Mesenchymal stem cell (in vitro differentiated cells and primary cell): Measurements from ENCODE around the gene CRYBG1.

Experiments used
- DNase-seq: peaks from one replicate; pipeline ENCODE4 v3.0.0-alpha.2; 2013
- H2AFZ ChIP-seq: one replicate; pipeline ENCODE4 v1.6.1; 2013; ENCODE audit warnings: low read depth, mild to moderate bottlenecking, control low read depth, inconsistent platforms, low read length, moderate library complexity
- H2AK5ac ChIP-seq: 2 replicates; pipeline ENCODE4 v1.6.1; 2013; ENCODE audit warnings: low read length, moderate library complexity, mild to moderate bottlenecking, inconsistent platforms; ENCODE audit not compliant: severe bottlenecking
- H2BK120ac ChIP-seq: one replicate; pipeline ENCODE4 v1.6.1; 2013; ENCODE audit warnings: low read depth, mild to moderate bottlenecking, inconsistent platforms, low read length, moderate library complexity
- H2BK12ac ChIP-seq, 2 experiments: one replicate each; pipeline ENCODE4 v1.6.1; 2013; ENCODE audit warnings: inconsistent platforms in 2 of 2, low read length in 2 of 2, mild to moderate bottlenecking in 2 of 2, moderate library complexity in 2 of 2, control low read depth in 1 of 2
- H2BK15ac ChIP-seq: one replicate; pipeline ENCODE4 v1.6.1; 2013; ENCODE audit warnings: mild to moderate bottlenecking, low read depth, inconsistent platforms; ENCODE audit not compliant: poor library complexity, severe bottlenecking
- H2BK5ac ChIP-seq: 2 replicates; pipeline ENCODE4 v1.6.1; 2013; ENCODE audit warnings: low read depth, mild to moderate bottlenecking, low read length, control low read depth, inconsistent platforms; ENCODE audit not compliant: poor library complexity, severe bottlenecking
- H3K14ac ChIP-seq, 2 experiments: one replicate each; pipeline ENCODE4 v1.6.1; 2013; ENCODE audit warnings: inconsistent platforms in 2 of 2, low read length in 2 of 2, control low read depth in 1 of 2, mild to moderate bottlenecking in 1 of 2, moderate library complexity in 1 of 2
- H3K18ac ChIP-seq, 2 experiments: one replicate each; pipeline ENCODE4 v1.6.1; 2013; ENCODE audit warnings: inconsistent platforms in 2 of 2, low read length in 2 of 2, control low read depth in 1 of 2, low read depth in 1 of 2, mild to moderate bottlenecking in 1 of 2
- H3K23ac ChIP-seq, 2 experiments: one replicate each; pipeline ENCODE4 v1.6.1; 2013; ENCODE audit warnings: inconsistent platforms in 2 of 2, low read length in 2 of 2, mild to moderate bottlenecking in 2 of 2, moderate library complexity in 2 of 2, control low read depth in 1 of 2
- H3K27ac ChIP-seq: 2 replicates; pipeline ENCODE4 v1.5.1; 2013; ENCODE audit warnings: mild to moderate bottlenecking, moderate library complexity, low read length, control low read depth, inconsistent platforms; ENCODE audit not compliant: poor library complexity, severe bottlenecking
- H3K27me3 ChIP-seq, 2 experiments: 2 replicates each; pipeline versions ENCODE4 v1.6.1 to v1.7.0; 2013; ENCODE audit warnings: low read length in 2 of 2, mild to moderate bottlenecking in 2 of 2, moderate library complexity in 2 of 2, control low read depth in 1 of 2, inconsistent platforms in 1 of 2; ENCODE audit not compliant: control insufficient read depth in 1 of 2, insufficient read depth in 1 of 2
- H3K36me3 ChIP-seq, 2 experiments: 2 replicates each; pipeline versions ENCODE4 v1.6.1 to v1.7.0; 2013; ENCODE audit warnings: low read length in 2 of 2, control low read depth in 1 of 2, inconsistent platforms in 1 of 2, low read depth in 1 of 2, mild to moderate bottlenecking in 1 of 2; ENCODE audit not compliant: insufficient read depth in 2 of 2, control insufficient read depth in 1 of 2
- H3K4ac ChIP-seq, 2 experiments: one replicate each; pipeline ENCODE4 v1.6.1; 2013; ENCODE audit warnings: inconsistent platforms in 2 of 2, low read length in 2 of 2, mild to moderate bottlenecking in 2 of 2, moderate library complexity in 2 of 2, control low read depth in 1 of 2, low read depth in 1 of 2
- H3K4me1 ChIP-seq: 2 replicates; pipeline ENCODE4 v1.6.1; 2013; ENCODE audit warnings: low read depth, low read length, control low read depth; ENCODE audit not compliant: control insufficient read depth, insufficient read depth
- H3K4me2 ChIP-seq: 2 replicates; pipeline ENCODE4 v1.6.1; 2013; ENCODE audit warnings: low read length, mild to moderate bottlenecking, inconsistent platforms; ENCODE audit not compliant: poor library complexity, severe bottlenecking
- H3K4me3 ChIP-seq, 2 experiments: 2 replicates each; pipeline versions ENCODE4 v1.5.1 to v1.7.0; 2013; ENCODE audit warnings: low read length in 2 of 2, mild to moderate bottlenecking in 2 of 2, control low read depth in 1 of 2, low read depth in 1 of 2; ENCODE audit not compliant: insufficient read depth in 1 of 2
- H3K79me1 ChIP-seq: replicated peaks from 2 replicates; pipeline ENCODE4 v1.6.1; 2013; ENCODE audit warnings: mild to moderate bottlenecking, control low read depth, low read length, inconsistent platforms; ENCODE audit not compliant: poor library complexity, severe bottlenecking
- H3K9ac ChIP-seq: 2 replicates; pipeline ENCODE4 v1.7.0; 2013; ENCODE audit warnings: mild to moderate bottlenecking, low read length, moderate library complexity
- H3K9me3 ChIP-seq: 2 replicates; pipeline ENCODE4 v1.7.0; 2013; ENCODE audit warnings: mild to moderate bottlenecking, low read length; ENCODE audit not compliant: control insufficient read depth
- H4K8ac ChIP-seq: one replicate; pipeline ENCODE4 v1.6.1; 2013; ENCODE audit warnings: inconsistent platforms, mild to moderate bottlenecking, low read length, moderate library complexity
- H4K91ac ChIP-seq: one replicate; pipeline ENCODE4 v1.6.1; 2013; ENCODE audit warnings: mild to moderate bottlenecking, low read length, inconsistent platforms
- WGBS: methylation state at CpG from one replicate; pipeline ENCODE4 v1.1.7; 2013; ENCODE audit warnings: mixed read lengths; 5-methylcytosine and 5-hydroxymethylcytosine counted together

Gene CRYBG1

GRCh38 chr6:106383573-106383972, 23.1 kb downstream of the CRYBG1 start:
- no peak overlapping the region for H3K23ac ChIP-seq
- no peak overlapping the region for H3K4me3 ChIP-seq
- no peak overlapping the region for H2AFZ ChIP-seq
- 89% methylated on average over 2 of the region's 2 CpGs for WGBS
- no peak for DNase-seq
- no peak overlapping the region for H2BK15ac ChIP-seq
- no peak overlapping the region for H4K91ac ChIP-seq
- H2BK120ac ChIP-seq: no peak overlapping the region
- no peaks in the 10 kb centered on the region for H3K36me3 ChIP-seq
- no peak overlapping the region for H3K18ac ChIP-seq
- H3K14ac ChIP-seq: no peak overlapping the region
- H3K4me1 ChIP-seq: no peaks in the 10 kb centered on the region
- peak overlapping the region; percentile 27 for H3K9ac ChIP-seq
- H3K4me2 ChIP-seq: no peak overlapping the region
- no peaks in the 10 kb centered on the region for H3K79me1 ChIP-seq
- peaks cover 0 to 12% of the 10 kb centered on the region in 2 experiments for H3K27me3 ChIP-seq
- H4K8ac ChIP-seq: no peak overlapping the region
- H3K27ac ChIP-seq: no peak overlapping the region
- no peak overlapping the region for H2BK5ac ChIP-seq
- H2AK5ac ChIP-seq: no peak overlapping the region
- H3K9me3 ChIP-seq: no peaks in the 10 kb centered on the region
- no peak overlapping the region for H3K4ac ChIP-seq
- H2BK12ac ChIP-seq: no peak overlapping the region

- Histone ChIP-seq H3K4me2 (no peak overlapping the region), H3K4me1 (no peaks in the 10 kb centered on the region), H2AFZ (no peak overlapping the region), H2AK5ac (no peak overlapping the region), H3K79me1 (no peaks in the 10 kb centered on the region), H2BK120ac (no peak overlapping the region), H3K23ac (no peak overlapping the region), H4K8ac (no peak overlapping the region), H3K9me3 (no peaks in the 10 kb centered on the region), H3K14ac (no peak overlapping the region), H2BK12ac (no peak overlapping the region), H3K18ac (no peak overlapping the region), H3K36me3 (no peaks in the 10 kb centered on the region), H2BK15ac (no peak overlapping the region), H4K91ac (no peak overlapping the region), H3K9ac (no peak overlapping the region), H2BK5ac (no peak overlapping the region), H3K4ac (no peak overlapping the region), H3K27me3 (peaks cover 0 to 12% of the 10 kb centered on the region in 2 experiments), H3K4me3 (no peak overlapping the region), H3K27ac (no peak overlapping the region)
- 78% methylated on average over 6 of the region's 6 CpGs for WGBS
- no peak for DNase-seq
These were observed 25.0 kb downstream of the CRYBG1 start for GRCh38 chr6:106385530-106385929.

DNA sequence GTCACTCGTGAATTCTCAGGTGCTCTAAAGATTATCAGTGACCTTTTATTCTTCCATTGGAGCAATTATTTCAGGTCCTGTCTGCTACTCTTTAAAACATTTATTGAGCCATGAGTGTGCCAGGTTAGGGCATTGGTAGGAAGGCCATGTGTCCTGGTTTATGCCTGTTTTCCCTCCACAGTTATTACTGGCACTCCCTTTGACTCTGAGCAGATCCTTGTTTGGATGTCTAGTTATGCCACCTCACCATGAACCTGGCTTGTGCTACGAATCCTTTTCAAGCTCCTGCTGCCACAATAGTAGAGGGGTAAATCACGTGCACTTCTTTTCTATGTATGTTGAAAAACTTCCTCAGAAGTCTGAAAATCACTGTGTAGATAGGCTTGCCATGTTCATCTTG, 27.4 kb downstream of the CRYBG1 start:
- Histone ChIP-seq H3K79me1 (no peaks in the 10 kb centered on the region), H3K4me2 (no peak overlapping the region), H2AFZ (no peak overlapping the region), H3K9me3 (no peaks in the 10 kb centered on the region), H3K4me1 (no peaks in the 10 kb centered on the region), H3K27me3 (peaks cover 9 to 12% of the 10 kb centered on the region in 2 experiments), H2BK5ac (no peak overlapping the region), H2BK120ac (no peak overlapping the region), H2AK5ac (no peak overlapping the region), H3K14ac (no peak overlapping the region), H4K8ac (no peak overlapping the region), H3K9ac (no peak overlapping the region), H3K4ac (no peak overlapping the region), H2BK15ac (no peak overlapping the region), H3K27ac (no peak overlapping the region), H4K91ac (no peak overlapping the region), H3K23ac (no peak overlapping the region), H3K18ac (no peak overlapping the region), H2BK12ac (no peak overlapping the region), H3K4me3 (no peak overlapping the region), H3K36me3 (no peaks in the 10 kb centered on the region)
- no peak for DNase-seq
- WGBS: 81% methylated on average over 3 of the region's 3 CpGs

DNA sequence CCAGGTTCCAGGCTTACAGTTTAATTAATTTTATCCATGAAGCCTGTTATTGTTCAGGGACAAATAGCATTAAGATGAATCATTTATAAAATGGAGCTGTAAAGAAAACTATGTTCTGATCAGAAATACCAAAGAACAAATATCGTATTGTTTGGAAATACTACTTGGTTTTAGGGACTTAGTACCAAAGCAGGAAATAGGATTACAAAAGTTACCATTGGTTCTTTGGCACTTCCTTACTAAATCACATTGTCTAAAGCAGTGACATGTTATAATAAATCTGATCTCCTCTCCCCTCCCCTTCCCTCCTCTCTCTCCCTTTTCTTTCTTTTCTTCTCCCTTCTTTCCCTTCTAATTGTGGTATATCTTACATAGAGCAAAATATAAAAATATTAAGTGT, 29.6 kb downstream of the CRYBG1 start:
- Histone ChIP-seq H4K91ac (no peak overlapping the region), H3K9ac (no peak overlapping the region), H3K18ac (no peak overlapping the region), H3K4me3 (no peak overlapping the region), H2AK5ac (no peak overlapping the region), H3K79me1 (no peaks in the 10 kb centered on the region), H3K4me1 (no peaks in the 10 kb centered on the region), H3K4ac (no peak overlapping the region), H4K8ac (no peak overlapping the region), H3K9me3 (no peaks in the 10 kb centered on the region), H2BK15ac (no peak overlapping the region), H3K27me3 (peaks cover 11 to 23% of the 10 kb centered on the region in 2 experiments), H2BK12ac (no peak overlapping the region), H3K4me2 (no peak overlapping the region), H2AFZ (no peak overlapping the region), H2BK5ac (no peak overlapping the region), H3K23ac (no peak overlapping the region), H3K36me3 (no peaks in the 10 kb centered on the region), H2BK120ac (no peak overlapping the region), H3K14ac (no peak overlapping the region), H3K27ac (no peak overlapping the region)
- no CpG with 5 or more reads among the region's 1 CpG for WGBS
- DNase-seq: no peak
